Liver (tissue), 3 donors: ENCODE data around the gene FOXRED2.
A peak's percentile ranks its signal among the peaks of the same experiment; 100 is the strongest.

Experiments
- ATF3 ChIP-seq: IDR thresholded peaks from 2 replicates; pipeline ENCODE4 v1.6.1; 2016; ENCODE audit warnings: antibody characterized with exemption
- RAD21 ChIP-seq, 2 donors: IDR thresholded peaks; 2 replicates each; pipeline ENCODE4 v1.6.1; 2016; ENCODE audit warnings: antibody characterized with exemption in 2 of 2, mild to moderate bottlenecking in 2 of 2
- REST ChIP-seq: IDR thresholded peaks from 2 replicates; pipeline ENCODE4 v1.6.1; 2016; ENCODE audit warnings: antibody characterized with exemption, mild to moderate bottlenecking
- TAF1 ChIP-seq: conservative IDR thresholded peaks from 2 replicates; pipeline ENCODE4 v1.6.1; 2016; ENCODE audit warnings: antibody characterized with exemption, mild to moderate bottlenecking
- YY1 ChIP-seq: IDR thresholded peaks from 2 replicates; pipeline ENCODE4 v1.6.1; 2016; ENCODE audit warnings: antibody characterized with exemption, mild to moderate bottlenecking
- ZBTB33 ChIP-seq: IDR thresholded peaks from 2 replicates; pipeline ENCODE4 v1.6.1; 2016; ENCODE audit warnings: antibody characterized with exemption
- TF ChIP-seq, protein P1 (sequence below): fragments of 150-350 bp; IDR thresholded peaks from 2 replicates; pipeline ENCODE4 v1.5.1; 2017; ENCODE audit warnings: improper control_type of control experiment, low read depth, low read length; ENCODE audit not compliant: missing input control
- donor health status: healthy.
- donor health status: healthy.

DNA sequence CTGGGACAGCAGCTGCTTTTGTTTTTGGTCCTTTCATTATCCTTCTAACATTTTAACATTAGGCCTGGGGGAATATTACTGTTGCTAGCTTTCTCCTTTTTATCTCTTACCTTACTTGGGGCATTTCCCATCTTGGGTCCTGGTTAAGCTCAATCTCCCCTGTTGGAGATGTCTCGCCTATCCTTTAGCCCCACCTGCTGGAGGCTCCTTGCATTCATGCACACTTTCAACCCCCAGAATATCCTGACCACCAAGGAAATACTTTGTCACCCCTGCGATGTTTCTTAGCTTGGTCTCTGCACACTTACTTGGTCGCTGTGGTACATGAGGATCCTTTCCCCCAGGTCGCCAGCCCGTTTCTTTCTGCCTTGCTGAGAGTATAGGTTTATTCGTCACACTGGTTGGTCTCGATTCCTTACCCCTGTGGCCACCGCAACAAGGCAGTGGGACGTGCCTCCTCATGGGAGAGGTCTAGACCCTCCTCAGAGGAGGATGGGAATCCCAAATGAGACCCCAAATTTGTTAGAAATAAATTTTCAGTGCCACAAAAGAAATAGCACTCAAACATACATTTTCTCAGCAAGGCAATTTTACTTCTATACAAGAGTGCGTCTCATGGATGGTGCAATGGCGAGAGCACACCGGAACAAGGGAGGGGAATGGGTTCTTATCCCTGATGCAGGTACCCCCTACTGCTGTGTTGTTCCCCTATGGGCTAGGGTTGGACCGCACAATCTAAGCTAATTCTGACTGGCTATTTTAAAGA is 20.0 kb downstream of the FOXRED2 start:
- TF ChIP-seq, protein P1, sequence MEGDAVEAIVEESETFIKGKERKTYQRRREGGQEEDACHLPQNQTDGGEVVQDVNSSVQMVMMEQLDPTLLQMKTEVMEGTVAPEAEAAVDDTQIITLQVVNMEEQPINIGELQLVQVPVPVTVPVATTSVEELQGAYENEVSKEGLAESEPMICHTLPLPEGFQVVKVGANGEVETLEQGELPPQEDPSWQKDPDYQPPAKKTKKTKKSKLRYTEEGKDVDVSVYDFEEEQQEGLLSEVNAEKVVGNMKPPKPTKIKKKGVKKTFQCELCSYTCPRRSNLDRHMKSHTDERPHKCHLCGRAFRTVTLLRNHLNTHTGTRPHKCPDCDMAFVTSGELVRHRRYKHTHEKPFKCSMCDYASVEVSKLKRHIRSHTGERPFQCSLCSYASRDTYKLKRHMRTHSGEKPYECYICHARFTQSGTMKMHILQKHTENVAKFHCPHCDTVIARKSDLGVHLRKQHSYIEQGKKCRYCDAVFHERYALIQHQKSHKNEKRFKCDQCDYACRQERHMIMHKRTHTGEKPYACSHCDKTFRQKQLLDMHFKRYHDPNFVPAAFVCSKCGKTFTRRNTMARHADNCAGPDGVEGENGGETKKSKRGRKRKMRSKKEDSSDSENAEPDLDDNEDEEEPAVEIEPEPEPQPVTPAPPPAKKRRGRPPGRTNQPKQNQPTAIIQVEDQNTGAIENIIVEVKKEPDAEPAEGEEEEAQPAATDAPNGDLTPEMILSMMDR = peak; percentile 58
- no peak for TF ChIP-seq TAF1
- no peak for TF ChIP-seq YY1
- no peak for TF ChIP-seq REST
- TF ChIP-seq RAD21 (IDR thresholded peaks at IDR 0.05) = peak; percentile 77 to 85
- no peak for TF ChIP-seq ATF3
- no peak for TF ChIP-seq ZBTB33
